HepG2 (cell line): ENCODE data around the gene GPR183. TPM values are rescaled to one million over a fixed set of nuclear protein-coding genes. Genes with fewer than 3 reads are reported as not detected.

Experiments used
- ATAC-seq: fragments of 200-7000 bp; cut with Tn5 transposase; 3 replicates; pipeline ENCODE4 v1.9.1; 2020; ENCODE audit warnings: mild to moderate bottlenecking, moderate library complexity
- BruUV-seq: library from RNA; stranded (reverse); fragments of 400-500 nt; replicated peaks from 2 replicates; lab custom pipeline; 2021; lab: Mats Ljungman, UMichigan
- CTCF ChIA-PET: fragments of 300-600 bp; formaldehyde crosslinking; extraction: SDS; loops from one replicate; lab custom pipeline; 2021; ENCODE audit warnings: low total read pairs, inconsistent platforms, low intra/inter-chr PET ratio; lab: Yijun Ruan, JAX
- POLR2A ChIA-PET: fragments of 350-600 bp; sonication (Branson Sonifier 250); formaldehyde crosslinking; loops from one replicate; lab custom pipeline; 2020; ENCODE audit warnings: antibody characterized with exemption, inconsistent platforms; lab: Yijun Ruan, JAX
- DNase-seq: peaks from one replicate; pipeline ENCODE4 v3.0.0-alpha.2; 2015; ENCODE audit warnings: low spot score
- FAIRE-seq: peaks from 3 replicates; lab custom pipeline; 2011; peaks lifted over from hg19 to GRCh38; lab: Jason Lieb, UNC
- H2AFZ ChIP-seq: one replicate; pipeline ENCODE4 v1.6.1; 2011; ENCODE audit warnings: low read length, inconsistent platforms
- H3K27ac ChIP-seq: fragments of 300-600 bp; 3 replicates; pipeline ENCODE4 v1.8.0; 2011; ENCODE audit warnings: mixed run types, mild to moderate bottlenecking, mixed read lengths, low read length, inconsistent platforms; ENCODE audit not compliant: insufficient read depth; ENCODE audit errors: extremely low read length
- H3K27me3 ChIP-seq, 2 experiments: fragments of 200-600 bp in 1 of 2; 2 replicates in 1 of 2; 3 replicates in 1 of 2; pipeline versions ENCODE4 v1.6.0 to v1.8.0; 2011; ENCODE audit warnings: low read length in 2 of 2, mild to moderate bottlenecking in 2 of 2, moderate library complexity in 2 of 2, inconsistent platforms in 1 of 2; ENCODE audit not compliant: insufficient read depth in 2 of 2, control insufficient read depth in 1 of 2
- H3K36me3 ChIP-seq, 2 experiments: fragments of 200-600 bp in 1 of 2; replicated peaks in 1 of 2; 2 replicates in 1 of 2; 3 replicates in 1 of 2; pipeline versions ENCODE4 v1.5.1 to v1.8.0; 2011; ENCODE audit warnings: low read length in 2 of 2, inconsistent platforms in 1 of 2; ENCODE audit not compliant: insufficient read depth in 2 of 2, control insufficient read depth in 1 of 2
- H3K4me1 ChIP-seq: 2 replicates; pipeline ENCODE4 v1.5.1; 2012; ENCODE audit warnings: low read length, inconsistent platforms; ENCODE audit not compliant: insufficient read depth
- H3K4me2 ChIP-seq: 2 replicates; pipeline ENCODE4 v1.6.0; 2011; ENCODE audit warnings: low read depth, low read length, inconsistent platforms
- H3K4me3 ChIP-seq, 3 experiments: fragments of 200-600 bp in 1 of 3; sonication (generic), shearing (Covaris generic) in 1 of 3; replicated peaks in 1 of 3; 2 replicates each; pipeline ENCODE4 v1.5.1; 2011 to 2016; ENCODE audit warnings: low read length in 3 of 3, inconsistent platforms in 2 of 3, low read depth in 2 of 3, mild to moderate bottlenecking in 2 of 3, control low read depth in 1 of 3, mixed read lengths in 1 of 3; ENCODE audit not compliant: insufficient read depth in 1 of 3
- H3K79me2 ChIP-seq: one replicate; pipeline ENCODE4 v1.6.1; 2011; ENCODE audit warnings: low read length, inconsistent platforms; ENCODE audit not compliant: insufficient read depth
- H3K9ac ChIP-seq: 2 replicates; pipeline ENCODE4 v1.6.0; 2011; ENCODE audit warnings: mild to moderate bottlenecking, low read depth, low read length, inconsistent platforms; ENCODE audit not compliant: insufficient read depth
- H3K9me3 ChIP-seq: 2 replicates; pipeline ENCODE4 v1.5.1; 2012; ENCODE audit warnings: mild to moderate bottlenecking, low read length
- H4K20me1 ChIP-seq: 2 replicates; pipeline ENCODE4 v1.6.0; 2011; ENCODE audit warnings: inconsistent platforms, mild to moderate bottlenecking, low read length, moderate library complexity; ENCODE audit not compliant: insufficient read depth
- ARHGAP35 ChIP-seq: sonication (generic); formaldehyde crosslinking; IDR thresholded peaks from 2 replicates; pipeline ENCODE4 v1.9.0; 2022; ENCODE audit warnings: mild to moderate bottlenecking, inconsistent platforms, moderate library complexity, missing genetic modification reagents, borderline replicate concordance
- CEBPB ChIP-seq: IDR thresholded peaks from 2 replicates; pipeline ENCODE4 v1.6.1; 2011; ENCODE audit warnings: low read depth, low read length, improper control_type of control experiment, borderline replicate concordance
- EHMT2 ChIP-seq: fragments of 200-600 bp; sonication (generic); IDR thresholded peaks from 2 replicates; pipeline ENCODE4 v1.7.0; 2017; ENCODE audit warnings: antibody characterized with exemption, low read depth, low read length, borderline replicate concordance
- HOXA9 ChIP-seq: sonication (generic); formaldehyde crosslinking; IDR thresholded peaks from 2 replicates; pipeline ENCODE4 v1.8.1; 2022; ENCODE audit warnings: missing genetic modification reagents, mild to moderate bottlenecking, moderate library complexity, borderline replicate concordance
- SRSF1 ChIP-seq: fragments of 200-400 bp; formaldehyde crosslinking; optimal IDR thresholded peaks from 2 replicates; pipeline ENCODE3; 2017; ENCODE audit warnings: mild to moderate bottlenecking, low read depth, low read length, moderate library complexity
- XRCC5 ChIP-seq: fragments of 200-400 bp; formaldehyde crosslinking; optimal IDR thresholded peaks from 2 replicates; pipeline ENCODE3; 2017; ENCODE audit warnings: mild to moderate bottlenecking, low read length
- ZFP1 ChIP-seq: IDR thresholded peaks from 2 replicates; pipeline ENCODE4 v1.6.1; 2016
- ZNF724P ChIP-seq: sonication (generic); formaldehyde crosslinking; IDR thresholded peaks from 2 replicates; pipeline ENCODE4 v1.8.0; 2022; ENCODE audit warnings: missing genetic modification reagents, borderline replicate concordance
- ZNF777 ChIP-seq: sonication (generic); formaldehyde crosslinking; IDR thresholded peaks from 2 replicates; pipeline ENCODE4 v1.4.0; 2020; ENCODE audit warnings: missing genetic modification reagents
- in situ Hi-C: cut with HindIII; loops from 2 replicates; pipeline ENCODE4 v1.10.0; 2017; ENCODE audit warnings: low pct_unique_long_range_greater_than_20kb; ENCODE audit not compliant: extremely low pct_ligation_motif_present
- intact Hi-C: fragments of 100-400 bp; cut with micrococcal nuclease; formaldehyde crosslinking; loops from one replicate; pipeline ENCODE4 v1.10.0; 2022; ENCODE audit not compliant: unreplicated experiment
- polyA plus RNA-seq, 8 experiments: library from polyadenylated mRNA; depleted of rRNA in 3 of 8; stranded (reverse) in 7 of 8; unstranded in 1 of 8; fragments of >200 nt; fragmentation: Illumina TruSeq in 4 of 8; extraction: Trizol in 4 of 8; gene quantifications; 2 replicates each; pipeline versions ENCODE4 v1.2.1 to v1.2.3, GENCODE V29; 2011 to 2016; ENCODE audit warnings: low read depth in 4 of 8, missing spikeins in 1 of 8, mixed read lengths in 1 of 8; ENCODE audit not compliant: insufficient read depth in 1 of 8
- total RNA-seq, 5 experiments: library from RNA; depleted of rRNA; stranded (reverse); fragments of >200 nt; fragmentation: Illumina TruSeq; extraction: Trizol; gene quantifications; 2 replicates each; pipeline ENCODE4 v1.2.3, GENCODE V29; 2016; ENCODE audit warnings: low read depth in 1 of 5
- TF ChIP-seq, protein P1 (sequence below): IDR thresholded peaks from 2 replicates; pipeline ENCODE4 v1.6.1; 2016; ENCODE audit warnings: mild to moderate bottlenecking
- TF ChIP-seq, protein P2 (sequence below): sonication (generic); formaldehyde crosslinking; IDR thresholded peaks from 2 replicates; pipeline ENCODE4 v1.5.0; 2020; ENCODE audit warnings: mild to moderate bottlenecking, missing genetic modification reagents, borderline replicate concordance
- TF ChIP-seq, protein P3 (sequence below): sonication (generic); formaldehyde crosslinking; IDR thresholded peaks from 2 replicates; pipeline ENCODE4 v1.8.1; 2023; ENCODE audit warnings: missing genetic modification reagents, inconsistent platforms, borderline replicate concordance

GPR183 gene
- total and polyA plus RNA-seq, 2 of the 13 experiments (the other 11 are each of a cell fraction or from before 2014, with no cell fraction given) = not detected

DNA sequence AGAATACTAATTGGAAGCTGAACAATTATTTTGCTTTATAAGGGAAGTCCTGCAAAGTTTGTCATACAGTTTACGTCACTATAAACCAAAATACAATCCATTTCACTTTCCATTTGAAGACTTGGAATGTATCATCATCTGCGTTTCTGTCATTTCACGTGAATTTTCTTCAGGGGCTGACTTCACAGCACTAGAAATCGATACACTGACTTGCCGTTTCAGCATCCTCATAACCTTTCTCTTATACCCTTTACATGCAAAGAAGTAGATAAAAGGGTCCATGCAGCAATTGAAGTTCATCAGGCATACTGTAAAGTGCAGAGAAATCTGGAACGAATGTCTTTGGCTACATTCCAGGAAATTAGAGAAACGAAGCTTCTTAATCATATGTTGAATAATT is 12.2 kb downstream of the GPR183 start (continued):
- TF ChIP-seq, protein P1, sequence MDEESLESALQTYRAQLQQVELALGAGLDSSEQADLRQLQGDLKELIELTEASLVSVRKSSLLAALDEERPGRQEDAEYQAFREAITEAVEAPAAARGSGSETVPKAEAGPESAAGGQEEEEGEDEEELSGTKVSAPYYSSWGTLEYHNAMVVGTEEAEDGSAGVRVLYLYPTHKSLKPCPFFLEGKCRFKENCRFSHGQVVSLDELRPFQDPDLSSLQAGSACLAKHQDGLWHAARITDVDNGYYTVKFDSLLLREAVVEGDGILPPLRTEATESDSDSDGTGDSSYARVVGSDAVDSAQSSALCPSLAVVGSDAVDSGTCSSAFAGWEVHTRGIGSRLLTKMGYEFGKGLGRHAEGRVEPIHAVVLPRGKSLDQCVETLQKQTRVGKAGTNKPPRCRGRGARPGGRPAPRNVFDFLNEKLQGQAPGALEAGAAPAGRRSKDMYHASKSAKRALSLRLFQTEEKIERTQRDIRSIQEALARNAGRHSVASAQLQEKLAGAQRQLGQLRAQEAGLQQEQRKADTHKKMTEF (CRISPR knock-in tag) = no peak
- TF ChIP-seq ZFP1 (CRISPR knock-in tag) (no peak), ARHGAP35 (CRISPR knock-in tag) (no peak)

DNA sequence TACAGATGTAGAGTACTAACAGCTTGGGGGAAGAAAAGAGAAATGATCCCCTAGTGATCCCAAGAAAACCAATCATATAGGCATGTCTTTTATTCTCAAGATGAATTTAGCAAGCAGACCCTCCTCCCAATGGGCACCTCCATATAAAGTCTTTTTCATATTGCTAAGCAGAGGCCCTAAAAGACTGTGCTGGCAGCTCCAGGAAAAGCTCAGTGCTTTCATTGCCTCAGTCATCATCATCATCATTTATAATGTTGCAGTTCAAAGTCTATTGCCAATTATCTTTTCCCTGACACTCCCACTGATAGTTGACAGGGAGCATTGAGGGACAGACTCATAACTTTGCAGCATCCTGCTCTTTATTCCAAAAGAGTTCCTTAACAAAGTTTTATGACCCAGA is 13.0 kb downstream of the GPR183 start:
- in situ Hi-C loops = no loop called here
- BruUV-seq = no TSS peak
- POLR2A ChIA-PET = no interaction called here
- TF ChIP-seq ZNF777 (CRISPR knock-in tag) = no peak
- TF ChIP-seq, protein P2, sequence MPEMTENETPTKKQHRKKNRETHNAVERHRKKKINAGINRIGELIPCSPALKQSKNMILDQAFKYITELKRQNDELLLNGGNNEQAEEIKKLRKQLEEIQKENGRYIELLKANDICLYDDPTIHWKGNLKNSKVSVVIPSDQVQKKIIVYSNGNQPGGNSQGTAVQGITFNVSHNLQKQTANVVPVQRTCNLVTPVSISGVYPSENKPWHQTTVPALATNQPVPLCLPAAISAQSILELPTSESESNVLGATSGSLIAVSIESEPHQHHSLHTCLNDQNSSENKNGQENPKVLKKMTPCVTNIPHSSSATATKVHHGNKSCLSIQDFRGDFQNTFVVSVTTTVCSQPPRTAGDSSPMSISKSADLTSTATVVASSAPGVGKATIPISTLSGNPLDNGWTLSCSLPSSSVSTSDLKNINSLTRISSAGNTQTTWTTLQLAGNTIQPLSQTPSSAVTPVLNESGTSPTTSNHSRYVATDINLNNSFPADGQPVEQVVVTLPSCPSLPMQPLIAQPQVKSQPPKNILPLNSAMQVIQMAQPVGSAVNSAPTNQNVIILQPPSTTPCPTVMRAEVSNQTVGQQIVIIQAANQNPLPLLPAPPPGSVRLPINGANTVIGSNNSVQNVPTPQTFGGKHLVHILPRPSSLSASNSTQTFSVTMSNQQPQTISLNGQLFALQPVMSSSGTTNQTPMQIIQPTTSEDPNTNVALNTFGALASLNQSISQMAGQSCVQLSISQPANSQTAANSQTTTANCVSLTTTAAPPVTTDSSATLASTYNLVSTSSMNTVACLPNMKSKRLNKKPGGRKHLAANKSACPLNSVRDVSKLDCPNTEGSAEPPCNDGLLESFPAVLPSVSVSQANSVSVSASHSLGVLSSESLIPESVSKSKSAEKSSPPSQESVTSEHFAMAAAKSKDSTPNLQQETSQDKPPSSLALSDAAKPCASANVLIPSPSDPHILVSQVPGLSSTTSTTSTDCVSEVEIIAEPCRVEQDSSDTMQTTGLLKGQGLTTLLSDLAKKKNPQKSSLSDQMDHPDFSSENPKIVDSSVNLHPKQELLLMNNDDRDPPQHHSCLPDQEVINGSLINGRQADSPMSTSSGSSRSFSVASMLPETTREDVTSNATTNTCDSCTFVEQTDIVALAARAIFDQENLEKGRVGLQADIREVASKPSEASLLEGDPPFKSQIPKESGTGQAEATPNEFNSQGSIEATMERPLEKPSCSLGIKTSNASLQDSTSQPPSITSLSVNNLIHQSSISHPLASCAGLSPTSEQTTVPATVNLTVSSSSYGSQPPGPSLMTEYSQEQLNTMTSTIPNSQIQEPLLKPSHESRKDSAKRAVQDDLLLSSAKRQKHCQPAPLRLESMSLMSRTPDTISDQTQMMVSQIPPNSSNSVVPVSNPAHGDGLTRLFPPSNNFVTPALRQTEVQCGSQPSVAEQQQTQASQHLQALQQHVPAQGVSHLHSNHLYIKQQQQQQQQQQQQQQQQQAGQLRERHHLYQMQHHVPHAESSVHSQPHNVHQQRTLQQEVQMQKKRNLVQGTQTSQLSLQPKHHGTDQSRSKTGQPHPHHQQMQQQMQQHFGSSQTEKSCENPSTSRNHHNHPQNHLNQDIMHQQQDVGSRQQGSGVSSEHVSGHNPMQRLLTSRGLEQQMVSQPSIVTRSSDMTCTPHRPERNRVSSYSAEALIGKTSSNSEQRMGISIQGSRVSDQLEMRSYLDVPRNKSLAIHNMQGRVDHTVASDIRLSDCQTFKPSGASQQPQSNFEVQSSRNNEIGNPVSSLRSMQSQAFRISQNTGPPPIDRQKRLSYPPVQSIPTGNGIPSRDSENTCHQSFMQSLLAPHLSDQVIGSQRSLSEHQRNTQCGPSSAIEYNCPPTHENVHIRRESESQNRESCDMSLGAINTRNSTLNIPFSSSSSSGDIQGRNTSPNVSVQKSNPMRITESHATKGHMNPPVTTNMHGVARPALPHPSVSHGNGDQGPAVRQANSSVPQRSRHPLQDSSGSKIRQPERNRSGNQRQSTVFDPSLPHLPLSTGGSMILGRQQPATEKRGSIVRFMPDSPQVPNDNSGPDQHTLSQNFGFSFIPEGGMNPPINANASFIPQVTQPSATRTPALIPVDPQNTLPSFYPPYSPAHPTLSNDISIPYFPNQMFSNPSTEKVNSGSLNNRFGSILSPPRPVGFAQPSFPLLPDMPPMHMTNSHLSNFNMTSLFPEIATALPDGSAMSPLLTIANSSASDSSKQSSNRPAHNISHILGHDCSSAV (CRISPR knock-in tag) = no peak
- TF ChIP-seq HOXA9 (CRISPR knock-in tag) = no peak
- no peak for TF ChIP-seq CEBPB
- no peak for TF ChIP-seq XRCC5
- TF ChIP-seq ZNF724P (CRISPR knock-in tag) = no peak
- TF ChIP-seq, protein P3, sequence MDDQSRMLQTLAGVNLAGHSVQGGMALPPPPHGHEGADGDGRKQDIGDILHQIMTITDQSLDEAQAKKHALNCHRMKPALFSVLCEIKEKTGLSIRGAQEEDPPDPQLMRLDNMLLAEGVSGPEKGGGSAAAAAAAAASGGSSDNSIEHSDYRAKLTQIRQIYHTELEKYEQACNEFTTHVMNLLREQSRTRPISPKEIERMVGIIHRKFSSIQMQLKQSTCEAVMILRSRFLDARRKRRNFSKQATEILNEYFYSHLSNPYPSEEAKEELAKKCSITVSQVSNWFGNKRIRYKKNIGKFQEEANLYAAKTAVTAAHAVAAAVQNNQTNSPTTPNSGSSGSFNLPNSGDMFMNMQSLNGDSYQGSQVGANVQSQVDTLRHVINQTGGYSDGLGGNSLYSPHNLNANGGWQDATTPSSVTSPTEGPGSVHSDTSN = no peak
- TF ChIP-seq EHMT2 = no peak
- TF ChIP-seq ZFP1 (CRISPR knock-in tag) = no peak
- no peak for TF ChIP-seq SRSF1

More for the DNA sequence above, 13.0 kb downstream of the GPR183 start:
- intact Hi-C loops = no loop called here
- H3K4me2 ChIP-seq = no peak overlapping the region
- no peaks in the 10 kb centered on the region for H3K27me3 ChIP-seq
- no peaks in the 10 kb centered on the region for H4K20me1 ChIP-seq
- DNase-seq = no peak
- H3K9me3 ChIP-seq = no peaks in the 10 kb centered on the region
- no peak overlapping the region for H3K27ac ChIP-seq
- no peak overlapping the region for H3K4me3 ChIP-seq
- H3K36me3 ChIP-seq = peaks cover 3 to 11% of the 10 kb centered on the region in 2 experiments; a peak in 3 of 5 replicates
- CTCF ChIA-PET = no interaction called here
- no peak for ATAC-seq
- no peak overlapping the region for H2AFZ ChIP-seq
- FAIRE-seq = no peak
- H3K79me2 ChIP-seq = no peaks in the 10 kb centered on the region
- no peaks in the 10 kb centered on the region for H3K4me1 ChIP-seq
- no peak overlapping the region for H3K9ac ChIP-seq
